Chondrocyte (in vitro differentiated cells): ENCODE data around the gene TBCCD1. TPM values are rescaled to one million over a fixed set of nuclear protein-coding genes. Genes with fewer than 3 reads are reported as not detected.
"Not testable (repeated sequence)": the region's sequence is repeated elsewhere in the genome, so short reads cannot be mapped to it uniquely, and the experiment has no call there.

ENCODE experiments used
- DNase-seq: peaks from one replicate; pipeline ENCODE4 v3.0.0; 2021; ENCODE audit warnings: mixed read lengths, low spot score
- H3K27ac Mint-ChIP-seq: one replicate; pipeline ENCODE4 v1.8.0; 2021; ENCODE audit warnings: mild to moderate bottlenecking, moderate library complexity, mixed read lengths; ENCODE audit not compliant: unreplicated experiment
- H3K27me3 Mint-ChIP-seq: 2 replicates; pipeline ENCODE4 v1.8.0; 2021; ENCODE audit warnings: low read depth, mixed read lengths
- H3K36me3 Mint-ChIP-seq: 2 replicates; pipeline ENCODE4 v1.8.0; 2021; ENCODE audit warnings: low read depth, mixed read lengths
- H3K4me1 Mint-ChIP-seq: 2 replicates; pipeline ENCODE4 v1.8.0; 2021; ENCODE audit warnings: low read depth, mild to moderate bottlenecking, mixed read lengths
- H3K4me3 Mint-ChIP-seq: one replicate; pipeline ENCODE4 v1.8.0; 2021; ENCODE audit warnings: mild to moderate bottlenecking, moderate library complexity, mixed read lengths; ENCODE audit not compliant: unreplicated experiment
- H3K9me3 Mint-ChIP-seq: 2 replicates; pipeline ENCODE4 v1.8.0; 2021; ENCODE audit warnings: low read depth, mixed read lengths
- CTCF ChIP-seq: fragments of 200-600 bp; sonication (generic); IDR thresholded peaks from 2 replicates; pipeline ENCODE4 v1.5.0; 2021; ENCODE audit warnings: antibody characterized with exemption, mild to moderate bottlenecking, moderate library complexity
- total RNA-seq: library from RNA; stranded (reverse); gene quantifications from 3 replicates; pipeline ENCODE4 v1.2.1, GENCODE V29; 2021

Gene TBCCD1
- total RNA-seq, 1 donor from 2014 or later = 13.8 TPM

- Mint-ChIP-seq H3K9me3 (no peaks in the 10 kb centered on the region), H3K36me3 (peaks cover 26% of the 10 kb centered on the region), H3K4me1 (no peaks in the 10 kb centered on the region), H3K27me3 (no peaks in the 10 kb centered on the region), H3K27ac (no peak overlapping the region), H3K4me3 (no peak overlapping the region)
- DNase-seq = no peak
- TF ChIP-seq CTCF = no peak
These were observed 10.4 kb upstream of the TBCCD1 start for GRCh38 chr3:186577521-186577920.

GRCh38 chr3:186571644-186572013 is 4.5 kb upstream of the TBCCD1 start:
- Mint-ChIP-seq H3K36me3 (peaks cover 11% of the 10 kb centered on the region), H3K27me3 (no peaks in the 10 kb centered on the region), H3K9me3 (no peaks in the 10 kb centered on the region), H3K4me1 (peaks cover 35% of the 10 kb centered on the region), H3K4me3 (peak overlapping the region; percentile 88), H3K27ac (peak overlapping the region; percentile 96)
- TF ChIP-seq CTCF = no peak
- no peak for DNase-seq

GRCh38 chr3:186570941-186571643 is 4.0 kb upstream of the TBCCD1 start:
- peaks cover 9% of the 10 kb centered on the region for H3K36me3 Mint-ChIP-seq
- peaks cover 40% of the 10 kb centered on the region for H3K4me1 Mint-ChIP-seq
- H3K9me3 Mint-ChIP-seq = no peaks in the 10 kb centered on the region
- no peak for TF ChIP-seq CTCF
- peak overlapping the region; percentile 96 for H3K27ac Mint-ChIP-seq
- DNase-seq = no peak
- H3K4me3 Mint-ChIP-seq = peak overlapping the region; percentile 88
- no peaks in the 10 kb centered on the region for H3K27me3 Mint-ChIP-seq

GRCh38 chr3:186570096-186570940 is 3.2 kb upstream of the TBCCD1 start, which contains the start of gene DNAJB11:
DNAJB11 (plus strand) TSS chr3:186570720; CDS start chr3:186570898, 178 bp downstream.
- Mint-ChIP-seq H3K36me3 (peaks cover 3% of the 10 kb centered on the region), H3K4me3 (peak within 1 kb of the TSS; percentile 88), H3K27ac (peak within 1 kb of the TSS; percentile 96), H3K9me3 (no peaks in the 10 kb centered on the region), H3K4me1 (peaks cover 42% of the 10 kb centered on the region), H3K27me3 (no peaks in the 10 kb centered on the region)
- DNase-seq = peak; percentile 99
- TF ChIP-seq CTCF = no peak

GRCh38 chr3:186569779-186570095 is 2.6 kb upstream of the TBCCD1 start:
- H3K36me3 Mint-ChIP-seq = peaks cover 3% of the 10 kb centered on the region
- H3K9me3 Mint-ChIP-seq = no peaks in the 10 kb centered on the region
- no peak for DNase-seq
- no peak for TF ChIP-seq CTCF
- H3K27ac Mint-ChIP-seq = peak overlapping the region; percentile 92
- no peaks in the 10 kb centered on the region for H3K27me3 Mint-ChIP-seq
- H3K4me3 Mint-ChIP-seq = peak overlapping the region; percentile 88
- peaks cover 42% of the 10 kb centered on the region for H3K4me1 Mint-ChIP-seq

GRCh38 chr3:186569361-186569760 is 2.2 kb upstream of the TBCCD1 start:
- peaks cover 46% of the 10 kb centered on the region for H3K4me1 Mint-ChIP-seq
- not testable (repeated sequence) for H3K27me3 Mint-ChIP-seq, DNase-seq, H3K36me3 Mint-ChIP-seq, H3K9me3 Mint-ChIP-seq
- H3K27ac Mint-ChIP-seq = peak overlapping the region; percentile 92
- peak overlapping the region; percentile 88 for H3K4me3 Mint-ChIP-seq
